Esophagus (tissue), 2 donors: Measurements from ENCODE around the gene AKR1C8. TPM values are rescaled to one million over a fixed set of nuclear protein-coding genes. Genes with fewer than 3 reads are reported as not detected.
"Not testable (repeated sequence)": the region's sequence is repeated elsewhere in the genome, so short reads cannot be mapped to it uniquely, and the experiment has no call there.

Experiments used
- H3K27ac ChIP-seq, 2 donors: one replicate each; pipeline ENCODE4 v1.5.1; 2013; ENCODE audit warnings: low read depth in 2 of 2, mild to moderate bottlenecking in 2 of 2, inconsistent platforms in 1 of 2, low read length in 1 of 2, moderate library complexity in 1 of 2
- H3K27me3 ChIP-seq, 2 donors: one replicate each; pipeline ENCODE4 v1.6.1; 2013; ENCODE audit warnings: low read length in 2 of 2, control low read depth in 1 of 2, mild to moderate bottlenecking in 1 of 2; ENCODE audit not compliant: insufficient read depth in 2 of 2, control insufficient read depth in 1 of 2
- H3K36me3 ChIP-seq, 2 donors: one replicate each; pipeline ENCODE4 v1.6.1; 2013; ENCODE audit warnings: low read length in 1 of 2; ENCODE audit not compliant: control insufficient read depth in 2 of 2, insufficient read depth in 2 of 2
- H3K4me1 ChIP-seq, 2 donors: one replicate each; pipeline ENCODE4 v1.6.1; 2013; ENCODE audit warnings: low read length in 1 of 2; ENCODE audit not compliant: control insufficient read depth in 2 of 2, insufficient read depth in 2 of 2
- H3K4me3 ChIP-seq, 2 donors: one replicate each; pipeline ENCODE4 v1.5.1; 2013; ENCODE audit warnings: low read length in 2 of 2, mild to moderate bottlenecking in 2 of 2, low read depth in 1 of 2, moderate library complexity in 1 of 2
- H3K9me3 ChIP-seq, 2 donors: one replicate each; pipeline ENCODE4 v1.6.1; 2013; ENCODE audit warnings: mild to moderate bottlenecking in 2 of 2, low read depth in 1 of 2, low read length in 1 of 2, moderate library complexity in 1 of 2; ENCODE audit not compliant: control insufficient read depth in 2 of 2, insufficient read depth in 1 of 2
- WGBS, 2 donors: extraction: QIAGEN DNeasy Blood & Tissue Kit; methylation state at CpG; one replicate each; pipeline ENCODE4 v1.1.7; 2013; 5-methylcytosine and 5-hydroxymethylcytosine counted together
- polyA plus RNA-seq, 2 donors: library from polyadenylated mRNA; stranded (reverse); fragments of 200-250 nt; gene quantifications; one replicate each; pipeline ENCODE4 v1.2.3, GENCODE V29; 2013
- donor health status: healthy with polysubstance abuse.
- donor health status: Bipolar disorder and iron deficiency.

AKR1C8 gene
- polyA plus RNA-seq, 2 donors, result not detected

DNA sequence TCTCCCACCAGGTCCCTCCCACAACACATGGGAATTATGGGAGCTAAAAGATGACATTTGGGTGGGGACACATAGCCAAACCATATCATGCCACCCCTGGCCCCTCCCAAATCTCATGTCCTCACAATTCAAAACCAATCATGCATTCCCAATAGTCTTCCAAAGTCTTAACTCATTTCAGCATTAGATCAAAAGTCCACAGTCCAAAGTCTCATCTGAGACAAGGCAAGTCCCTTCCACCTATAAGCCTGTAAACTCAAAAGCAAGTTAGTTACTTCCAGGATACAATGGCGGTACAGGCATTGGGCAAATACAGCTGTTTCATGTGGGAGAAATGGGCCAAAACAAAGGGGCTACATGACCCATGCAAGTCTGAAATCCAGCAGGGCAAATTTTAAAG is 24.8 kb upstream of the AKR1C8 start:
- not testable (repeated sequence) for H3K27ac ChIP-seq, H3K9me3 ChIP-seq, H3K4me3 ChIP-seq, H3K36me3 ChIP-seq, H3K27me3 ChIP-seq, H3K4me1 ChIP-seq
- 95 to 97% methylated on average over 1 of the region's 1 CpG for WGBS, 2 donors

GRCh38 chr10:5206799-5207198 is 21.8 kb upstream of the AKR1C8 start:
- Histone ChIP-seq H3K36me3 (no peaks in the 10 kb centered on the region), H3K4me1 (no peaks in the 10 kb centered on the region), H3K9me3 (peaks cover 2% of the 10 kb centered on the region in 2 donors), H3K27me3 (no peaks in the 10 kb centered on the region), H3K4me3 (no peak overlapping the region), H3K27ac (no peak overlapping the region)
- 60 to 69% methylated on average over 6 of the region's 6 CpGs for WGBS, 2 donors

- no peaks in the 10 kb centered on the region for H3K36me3 ChIP-seq
- H3K9me3 ChIP-seq, result peaks cover 0 to 2% of the 10 kb centered on the region in 2 donors
- H3K4me3 ChIP-seq, result no peak overlapping the region
- H3K27ac ChIP-seq, result no peak overlapping the region
- WGBS, 2 donors, result 80 to 87% methylated on average over 8 of the region's 8 CpGs
- no peaks in the 10 kb centered on the region for H3K27me3 ChIP-seq
- no peaks in the 10 kb centered on the region for H3K4me1 ChIP-seq
Observed at GRCh38 chr10:5199398-5199797, 14.4 kb upstream of the AKR1C8 start.

GRCh38 chr10:5198386-5198785 is 13.4 kb upstream of the AKR1C8 start:
- Histone ChIP-seq H3K9me3 (peaks cover 0 to 2% of the 10 kb centered on the region in 2 donors), H3K4me1 (no peaks in the 10 kb centered on the region)
- 52 to 84% methylated on average over 3 of the region's 3 CpGs for WGBS, 2 donors

DNA sequence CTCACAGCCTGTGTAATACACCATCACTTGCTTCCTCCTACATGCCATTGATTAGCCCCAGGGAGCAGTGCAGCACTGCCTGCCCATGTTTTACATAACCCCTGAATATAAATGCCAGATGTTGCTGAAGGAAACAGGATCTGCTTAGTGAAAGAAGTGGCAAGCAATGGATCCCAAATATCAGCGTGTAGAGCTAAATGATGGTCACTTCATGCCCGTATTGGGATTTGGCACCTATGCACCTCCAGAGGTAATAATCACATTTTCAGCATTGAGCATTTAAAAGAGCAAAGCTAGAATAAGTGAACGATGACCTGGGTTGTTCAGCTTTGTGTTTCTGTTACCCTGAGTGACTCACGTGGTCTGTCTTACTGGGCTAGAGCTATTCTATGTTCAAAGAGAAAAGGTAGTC is 11.8 kb upstream of the AKR1C8 start, which contains the start of gene AKR1C4:
Gene AKR1C4, plus strand, starts transcription at position 136 of the 412 bp plus-strand sequence. Its CDS starts 31 bp downstream, at position 167.
- Histone ChIP-seq H3K27ac (no peak within 1 kb of the TSS), H3K4me3 (no peak within 1 kb of the TSS), H3K36me3 (no peaks in the 10 kb centered on the region), H3K4me1 (no peaks in the 10 kb centered on the region), H3K9me3 (no peaks in the 10 kb centered on the region), H3K27me3 (no peaks in the 10 kb centered on the region)
- 55 to 63% methylated on average over 4 of the region's 4 CpGs for WGBS, 2 donors

More at GRCh38 chr10:5198386-5198785, 13.4 kb upstream of the AKR1C8 start:
- H3K27me3 ChIP-seq, result no peaks in the 10 kb centered on the region
- no peak overlapping the region for H3K27ac ChIP-seq
- no peak overlapping the region for H3K4me3 ChIP-seq
- no peaks in the 10 kb centered on the region for H3K36me3 ChIP-seq

DNA sequence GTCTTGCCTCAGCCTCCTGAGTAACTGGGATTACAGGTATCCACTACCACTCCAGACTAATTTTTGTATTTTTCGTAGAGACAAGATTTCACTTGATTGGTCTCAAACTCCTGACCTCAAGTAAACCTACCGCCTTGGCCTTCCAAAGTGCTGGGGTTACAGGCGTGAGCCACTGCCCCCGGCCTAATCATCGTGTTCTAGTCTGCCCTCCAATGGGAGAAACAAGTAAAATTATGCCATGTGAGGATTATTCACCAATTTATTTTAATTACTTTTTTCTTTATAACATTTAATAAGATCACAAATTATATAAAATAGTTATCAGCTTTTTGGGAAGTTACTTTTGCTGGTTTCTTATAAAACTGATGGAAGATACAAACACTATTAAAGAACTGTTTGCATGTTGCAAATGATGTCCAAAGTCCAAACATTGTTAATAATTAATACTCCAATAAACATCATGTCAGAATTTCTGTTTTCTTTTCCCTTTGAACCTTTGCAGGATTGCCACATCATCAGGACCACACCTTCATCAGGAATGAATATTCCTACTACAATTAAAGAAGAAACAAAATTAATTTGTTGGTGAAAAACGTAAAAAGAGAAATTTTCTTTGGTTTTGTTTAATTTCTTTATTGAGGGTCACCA is 10.9 kb upstream of the AKR1C8 start:
- Histone ChIP-seq H3K4me1 (no peaks in the 10 kb centered on the region), H3K9me3 (no peaks in the 10 kb centered on the region), H3K36me3 (no peaks in the 10 kb centered on the region), H3K4me3 (no peak overlapping the region), H3K27ac (no peak overlapping the region), H3K27me3 (no peaks in the 10 kb centered on the region)
- WGBS, 2 donors, result 78 to 88% methylated on average over 6 of the region's 6 CpGs

DNA sequence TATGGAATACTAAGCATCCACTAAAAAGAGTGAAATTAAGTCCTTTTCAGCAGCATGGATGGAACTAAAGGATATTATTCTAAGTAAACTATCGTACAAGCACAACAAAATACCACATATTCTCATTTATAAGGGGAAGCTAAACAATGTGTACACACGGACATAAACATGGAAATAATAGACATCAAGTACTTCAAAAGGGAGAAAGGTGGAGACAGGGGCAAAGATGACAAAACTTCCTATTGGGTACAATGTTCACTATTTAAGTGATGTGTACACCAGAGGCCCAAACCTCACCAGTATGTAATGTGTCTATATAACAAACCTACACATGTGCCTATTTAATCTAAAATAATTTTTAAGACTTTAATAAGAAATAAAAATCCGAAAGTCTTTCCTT is 9.5 kb upstream of the AKR1C8 start:
- Histone ChIP-seq H3K27me3 (no peaks in the 10 kb centered on the region), H3K9me3 (no peaks in the 10 kb centered on the region), H3K36me3 (no peaks in the 10 kb centered on the region), H3K27ac (no peak overlapping the region), H3K4me3 (no peak overlapping the region), H3K4me1 (no peaks in the 10 kb centered on the region)
- 85 to 89% methylated on average over 3 of the region's 3 CpGs for WGBS, 2 donors

DNA sequence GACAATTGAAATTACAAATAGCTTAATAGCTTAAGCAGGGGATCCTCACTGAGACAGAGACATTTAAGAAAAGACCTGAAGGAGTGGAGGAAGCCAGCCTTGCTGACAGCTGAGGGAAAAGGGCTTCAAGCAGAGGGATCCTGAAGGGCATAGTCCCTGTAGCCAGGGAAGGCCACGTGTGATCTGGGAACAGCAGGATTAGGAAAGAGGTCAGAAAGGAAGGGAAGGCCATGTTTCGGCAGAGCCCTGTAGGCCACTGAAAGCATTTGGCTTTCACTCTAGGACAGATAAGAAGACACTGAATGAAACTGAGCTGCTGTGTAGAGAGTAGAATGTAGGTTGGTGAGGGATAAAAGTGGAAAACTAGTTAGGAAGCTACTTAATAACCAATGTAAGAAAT is 3.4 kb upstream of the AKR1C8 start:
- 76% methylated on average over 2 of the region's 2 CpGs for WGBS, 2 donors

DNA sequence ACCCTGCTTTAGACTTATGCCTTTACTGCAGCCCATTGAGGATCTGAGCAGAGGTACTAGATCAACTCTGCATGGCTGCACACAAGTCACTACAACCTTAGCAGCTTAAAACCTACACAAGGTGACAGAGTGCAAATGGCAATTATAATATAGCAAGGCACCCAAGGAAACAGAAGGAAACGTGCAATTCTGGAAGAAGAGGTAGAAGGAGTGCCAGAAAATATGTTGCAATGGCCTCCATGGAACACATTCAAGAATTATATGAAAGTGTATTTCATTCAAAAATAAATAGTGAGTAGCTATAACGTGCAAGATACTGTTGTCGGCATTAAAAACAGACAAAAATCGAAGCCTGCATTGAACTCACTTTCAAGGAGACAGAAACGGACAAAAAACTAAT is 2.9 kb upstream of the AKR1C8 start:
- Histone ChIP-seq H3K9me3 (no peaks in the 10 kb centered on the region), H3K4me3 (no peak overlapping the region), H3K4me1 (no peaks in the 10 kb centered on the region), H3K27ac (no peak overlapping the region), H3K36me3 (no peaks in the 10 kb centered on the region), H3K27me3 (no peaks in the 10 kb centered on the region)
- 73 to 76% methylated on average over 5 of the region's 5 CpGs for WGBS, 2 donors

More for the DNA sequence above, 3.4 kb upstream of the AKR1C8 start:
- no peak overlapping the region for H3K4me3 ChIP-seq
- H3K36me3 ChIP-seq, result no peaks in the 10 kb centered on the region
- H3K27ac ChIP-seq, result no peak overlapping the region
- no peaks in the 10 kb centered on the region for H3K27me3 ChIP-seq
- H3K4me1 ChIP-seq, result no peaks in the 10 kb centered on the region
- no peaks in the 10 kb centered on the region for H3K9me3 ChIP-seq

DNA sequence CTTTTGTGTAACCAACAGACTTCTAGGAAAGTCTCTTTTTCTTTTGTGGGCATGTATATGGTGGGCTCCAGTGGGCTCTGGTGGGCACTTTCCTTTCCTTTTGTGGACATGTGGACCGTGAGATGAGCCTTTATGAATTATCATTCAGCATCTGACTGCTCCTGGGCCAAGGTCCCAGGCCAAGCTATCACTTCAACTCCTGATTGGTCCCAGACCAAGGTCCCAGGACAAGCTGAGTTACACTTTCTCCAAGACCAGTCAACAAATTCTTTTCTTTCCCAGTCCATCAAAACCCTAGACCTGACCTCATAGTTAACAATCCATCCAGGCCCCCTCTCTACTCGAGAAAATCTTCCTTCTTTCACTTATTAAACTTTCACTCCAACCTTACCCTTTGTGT is 1.0 kb downstream of the AKR1C8 start:
- Histone ChIP-seq H3K4me3 (no peak overlapping the region), H3K27ac (no peak overlapping the region), H3K27me3 (no peaks in the 10 kb centered on the region), H3K4me1 (no peaks in the 10 kb centered on the region), H3K9me3 (no peaks in the 10 kb centered on the region), H3K36me3 (no peaks in the 10 kb centered on the region)
- whole genome bisulfite sequencing, 2 donors, result 76 to 79% methylated on average over 2 of the region's 2 CpGs
